Measurements from ENCODE around the gene MSS51. TPM values are rescaled to one million over a fixed set of nuclear protein-coding genes. Genes with fewer than 3 reads are reported as not detected.

MSS51 gene
- 2.0 and 2.1 TPM in 2 replicates for total RNA-seq (2022)
- percentile 75 among the genes with signal in this experiment for Bru-seq, nascent RNA
- BruChase-seq, experiment 1, labeled RNA remaining after a 2-hour chase = percentile 75 among the genes with signal in this experiment
- percentile 65 among the genes with signal in this experiment for BruChase-seq, experiment 2, labeled RNA remaining after a 6-hour chase
- long read RNA-seq = 0 reads

DNA sequence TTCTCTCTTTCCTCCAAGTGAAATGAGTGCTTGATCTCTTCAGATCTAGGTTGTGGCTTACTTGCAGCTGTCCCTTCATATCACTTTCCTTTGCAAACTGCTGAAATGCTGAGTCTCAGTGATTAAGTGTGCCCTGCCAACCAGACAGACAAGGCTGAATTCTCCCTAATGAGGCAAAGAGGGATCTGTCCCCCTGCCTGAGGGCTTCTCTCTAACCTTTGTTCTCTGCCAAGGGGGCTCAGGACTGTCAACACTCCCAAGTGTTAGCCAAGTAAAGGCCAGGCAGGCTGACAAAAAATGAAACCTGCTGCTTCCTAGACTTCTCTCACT lies at the start of gene MSS51:
MSS51 (minus strand) TSS at position 24 of the 330 bp plus-strand sequence. CDS start 5,277 bp downstream, outside the sequence.
- Mint-ChIP-seq H3K4me3 (ENCODE audit: unreplicated experiment) (no peak within 1 kb of the TSS), H3K36me3 (ENCODE audit: insufficient read depth, unreplicated experiment) (no peaks in the 10 kb centered on the region), H3K4me1 (ENCODE audit: low read depth, unreplicated experiment) (peaks cover 13% of the 10 kb centered on the region), H3K9me3 (ENCODE audit: unreplicated experiment) (no peaks in the 10 kb centered on the region), H3K27me3 (ENCODE audit: insufficient read depth, unreplicated experiment) (no peaks in the 10 kb centered on the region), H3K27ac (ENCODE audit: unreplicated experiment) (no peak within 1 kb of the TSS)
- POLR2A ChIA-PET = no interaction called here
- Histone ChIP-seq H3K4me3 (ENCODE audit: low read depth, low read length) (no peak within 1 kb of the TSS), H3K27me3 (replicated peaks; ENCODE audit: control insufficient read depth, insufficient read depth, low read length) (no peaks in the 10 kb centered on the region), H3K4me1 (peaks cover 10% of the 10 kb centered on the region; the same call in 1 of the 2 replicates), H3K9me3 (no peaks in the 10 kb centered on the region), H3K36me3 (ENCODE audit: control insufficient read depth, insufficient read depth, low read length) (peaks cover 4% of the 10 kb centered on the region)
- no TSS peak for BruUV-seq (replicated peaks)
- intact Hi-C loops (cut with micrococcal nuclease; ENCODE audit: unreplicated experiment) = no loop called here
- DNase-seq = no peak
- CTCF ChIA-PET = interaction anchor here (0.6 kb wide), 1 partner anchor 276 kb away, joined by 3 read pairs; no protein-coding TSS in a partner anchor
- TF ChIP-seq, protein P1, sequence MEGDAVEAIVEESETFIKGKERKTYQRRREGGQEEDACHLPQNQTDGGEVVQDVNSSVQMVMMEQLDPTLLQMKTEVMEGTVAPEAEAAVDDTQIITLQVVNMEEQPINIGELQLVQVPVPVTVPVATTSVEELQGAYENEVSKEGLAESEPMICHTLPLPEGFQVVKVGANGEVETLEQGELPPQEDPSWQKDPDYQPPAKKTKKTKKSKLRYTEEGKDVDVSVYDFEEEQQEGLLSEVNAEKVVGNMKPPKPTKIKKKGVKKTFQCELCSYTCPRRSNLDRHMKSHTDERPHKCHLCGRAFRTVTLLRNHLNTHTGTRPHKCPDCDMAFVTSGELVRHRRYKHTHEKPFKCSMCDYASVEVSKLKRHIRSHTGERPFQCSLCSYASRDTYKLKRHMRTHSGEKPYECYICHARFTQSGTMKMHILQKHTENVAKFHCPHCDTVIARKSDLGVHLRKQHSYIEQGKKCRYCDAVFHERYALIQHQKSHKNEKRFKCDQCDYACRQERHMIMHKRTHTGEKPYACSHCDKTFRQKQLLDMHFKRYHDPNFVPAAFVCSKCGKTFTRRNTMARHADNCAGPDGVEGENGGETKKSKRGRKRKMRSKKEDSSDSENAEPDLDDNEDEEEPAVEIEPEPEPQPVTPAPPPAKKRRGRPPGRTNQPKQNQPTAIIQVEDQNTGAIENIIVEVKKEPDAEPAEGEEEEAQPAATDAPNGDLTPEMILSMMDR (IDR thresholded peaks at IDR 0.05; ENCODE audit: insufficient read depth in 1 of 2, low read depth in 1 of 2, low read length in 1 of 2, severe bottlenecking in 1 of 2, unreplicated experiment in 1 of 2) = no peak

DNA sequence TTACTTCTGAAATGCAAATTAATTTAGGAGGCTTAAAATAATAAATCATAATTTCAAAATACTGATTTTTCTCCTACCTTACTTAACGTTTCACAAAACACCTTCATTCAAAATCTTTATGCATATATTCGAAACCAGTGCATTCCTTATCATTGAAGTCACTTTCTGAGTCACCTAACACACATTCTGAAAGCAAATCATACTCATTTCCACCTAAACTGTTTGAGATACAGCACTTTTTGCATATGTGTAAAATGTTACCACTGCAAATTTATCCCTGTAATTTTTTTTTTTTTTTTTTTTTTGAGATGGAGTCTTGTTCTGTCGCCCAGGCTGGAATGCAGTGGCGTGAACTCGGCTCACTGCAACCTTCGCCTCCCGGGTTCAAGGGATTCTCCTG lies 46.8 kb upstream of the MSS51 start:
- BruUV-seq (replicated peaks) = no TSS peak
- CTCF ChIA-PET = no interaction called here
- no peaks in the 10 kb centered on the region for H3K4me1 Mint-ChIP-seq (ENCODE audit: low read depth, unreplicated experiment)
- H3K9me3 Mint-ChIP-seq (ENCODE audit: unreplicated experiment) = no peaks in the 10 kb centered on the region
- H3K27ac Mint-ChIP-seq (ENCODE audit: unreplicated experiment) = no peak overlapping the region
- Histone ChIP-seq H3K4me3 (ENCODE audit: low read depth, low read length) (no peak overlapping the region), H3K9me3 (no peaks in the 10 kb centered on the region), H3K27me3 (replicated peaks; ENCODE audit: control insufficient read depth, insufficient read depth, low read length) (no peaks in the 10 kb centered on the region), H3K36me3 (ENCODE audit: control insufficient read depth, insufficient read depth, low read length) (peaks cover 2% of the 10 kb centered on the region), H3K4me1 (no peaks in the 10 kb centered on the region)
- POLR2A ChIA-PET = no interaction called here
- no peaks in the 10 kb centered on the region for H3K27me3 Mint-ChIP-seq (ENCODE audit: insufficient read depth, unreplicated experiment)
- H3K4me3 Mint-ChIP-seq (ENCODE audit: unreplicated experiment) = no peak overlapping the region
- TF ChIP-seq, protein P1 (IDR thresholded peaks at IDR 0.05; ENCODE audit: insufficient read depth in 1 of 2, low read depth in 1 of 2, low read length in 1 of 2, severe bottlenecking in 1 of 2, unreplicated experiment in 1 of 2) = no peak
- H3K36me3 Mint-ChIP-seq (ENCODE audit: insufficient read depth, unreplicated experiment) = peaks cover 48% of the 10 kb centered on the region
- intact Hi-C loops (cut with micrococcal nuclease; ENCODE audit: unreplicated experiment) = no loop called here
- no peak for DNase-seq

DNA sequence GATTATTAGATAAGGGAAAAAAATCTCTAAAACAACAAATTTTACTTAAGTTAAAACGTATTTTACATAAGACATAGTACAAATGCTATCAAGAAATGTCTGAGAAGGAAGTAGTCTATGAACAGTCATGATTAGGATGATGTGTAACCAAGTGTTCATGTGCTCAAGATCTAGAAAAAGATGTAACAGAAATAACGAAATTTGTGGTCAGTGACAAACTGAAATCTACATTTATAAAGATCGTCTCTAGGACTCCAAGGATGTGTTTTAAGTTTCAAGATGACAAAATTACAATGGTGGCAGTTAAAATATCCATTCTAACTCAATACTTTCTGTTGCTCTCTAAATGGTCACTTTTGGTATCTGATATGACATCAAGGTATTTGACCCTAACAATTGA lies 45.3 kb upstream of the MSS51 start:
- Mint-ChIP-seq H3K36me3 (ENCODE audit: insufficient read depth, unreplicated experiment) (peaks cover 56% of the 10 kb centered on the region), H3K4me1 (ENCODE audit: low read depth, unreplicated experiment) (no peaks in the 10 kb centered on the region), H3K27ac (ENCODE audit: unreplicated experiment) (no peak overlapping the region), H3K27me3 (ENCODE audit: insufficient read depth, unreplicated experiment) (no peaks in the 10 kb centered on the region), H3K9me3 (ENCODE audit: unreplicated experiment) (no peaks in the 10 kb centered on the region), H3K4me3 (ENCODE audit: unreplicated experiment) (no peak overlapping the region)
- no TSS peak for BruUV-seq (replicated peaks)
- TF ChIP-seq, protein P1 (IDR thresholded peaks at IDR 0.05; ENCODE audit: insufficient read depth in 1 of 2, low read depth in 1 of 2, low read length in 1 of 2, severe bottlenecking in 1 of 2, unreplicated experiment in 1 of 2) = no peak
- Histone ChIP-seq H3K4me1 (no peaks in the 10 kb centered on the region), H3K27me3 (replicated peaks; ENCODE audit: control insufficient read depth, insufficient read depth, low read length) (no peaks in the 10 kb centered on the region), H3K36me3 (ENCODE audit: control insufficient read depth, insufficient read depth, low read length) (peaks cover 2% of the 10 kb centered on the region), H3K9me3 (no peaks in the 10 kb centered on the region), H3K4me3 (ENCODE audit: low read depth, low read length) (no peak overlapping the region)
- intact Hi-C loops (cut with micrococcal nuclease; ENCODE audit: unreplicated experiment) = no loop called here
- ChIA-PET CTCF (no interaction called here), POLR2A (no interaction called here)
- DNase-seq = no peak

Data from Caco-2 (cell line).